ENCODE data around the gene C16orf74.

DNA sequence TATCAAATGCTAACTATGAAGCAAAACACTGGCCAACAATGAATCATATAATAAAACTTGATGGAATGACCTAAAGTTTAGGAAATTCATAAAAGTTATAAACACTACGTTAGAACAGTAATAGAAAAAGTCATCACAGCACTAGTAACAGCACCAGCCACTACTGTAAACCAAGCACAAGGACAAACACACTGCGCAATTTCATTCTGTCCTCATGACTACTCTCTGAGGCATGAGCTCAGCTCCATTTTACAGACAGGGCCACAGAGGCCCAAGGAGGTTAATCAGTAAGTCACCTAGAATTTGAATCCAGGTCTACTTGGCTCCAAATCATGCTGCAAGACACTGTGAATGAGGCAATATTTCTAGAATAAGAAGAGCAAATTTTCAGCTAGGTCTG, 35.0 kb upstream of the C16orf74 start:
- TF ChIP-seq, protein P1, sequence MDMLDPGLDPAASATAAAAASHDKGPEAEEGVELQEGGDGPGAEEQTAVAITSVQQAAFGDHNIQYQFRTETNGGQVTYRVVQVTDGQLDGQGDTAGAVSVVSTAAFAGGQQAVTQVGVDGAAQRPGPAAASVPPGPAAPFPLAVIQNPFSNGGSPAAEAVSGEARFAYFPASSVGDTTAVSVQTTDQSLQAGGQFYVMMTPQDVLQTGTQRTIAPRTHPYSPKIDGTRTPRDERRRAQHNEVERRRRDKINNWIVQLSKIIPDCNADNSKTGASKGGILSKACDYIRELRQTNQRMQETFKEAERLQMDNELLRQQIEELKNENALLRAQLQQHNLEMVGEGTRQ (IDR thresholded peaks at IDR 0.05; ENCODE audit: low read length) = no peak
- no peak for TF ChIP-seq JUN (IDR thresholded peaks at IDR 0.05; ENCODE audit: low read depth, low read length)
- no peak for TF ChIP-seq POLR2A (IDR thresholded peaks at IDR 0.05; ENCODE audit: control extremely low read depth in 1 of 2, low read depth in 2 of 2, low read length in 2 of 2)
